ENCODE data around the gene TFPI2. TPM values are rescaled to one million over a fixed set of nuclear protein-coding genes. Genes with fewer than 3 reads are reported as not detected.

TFPI2 gene
- total RNA-seq, 1 experiment from 2014 or later, result 4.4 TPM

DNA sequence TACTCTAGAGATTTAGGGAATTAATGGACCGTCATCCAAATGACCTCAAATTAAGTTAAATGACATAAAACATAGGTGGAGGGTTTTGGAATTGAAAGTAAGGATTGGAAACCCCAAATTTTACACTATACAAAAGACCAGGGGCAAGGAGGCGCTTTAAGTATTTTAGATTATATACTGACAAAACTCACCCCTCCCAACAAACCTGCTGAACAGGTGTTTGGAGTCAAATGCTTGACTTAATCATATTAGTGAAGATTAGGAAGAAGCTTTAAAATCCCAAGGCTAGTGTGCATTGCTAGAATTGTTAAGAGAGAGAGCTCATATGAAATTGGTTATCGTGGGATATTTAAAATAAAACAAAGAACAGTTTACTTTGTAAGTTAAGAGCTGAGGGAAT lies 15.7 kb upstream of the TFPI2 start, which contains the start of gene GNGT1:
GNGT1 (plus strand) TSS at position 301 of the 400 bp plus-strand sequence. CDS start 180 bp downstream, outside the sequence.
- H2BK20ac ChIP-seq (ENCODE audit: low read depth, low read length, poor library complexity, severe bottlenecking), result no peak within 1 kb of the TSS
- no peak within 1 kb of the TSS for H3K56ac ChIP-seq (ENCODE audit: insufficient read length, low read depth, low read length)
- 0 out of 4 replicates have a peak, but pooled peaks cover 0 to 2% of the 10 kb centered on the region in 2 experiments for H3K4me1 Mint-ChIP-seq
- no peaks in the 10 kb centered on the region for H3K27me3 ChIP-seq (ENCODE audit: insufficient read depth, low read length)
- no peak within 1 kb of the TSS for H2AFZ ChIP-seq (ENCODE audit: low read length)
- no peak within 1 kb of the TSS for H3K9ac ChIP-seq (ENCODE audit: extremely low read depth, insufficient read length, low read length)
- no peak for DNase-seq
- no peak within 1 kb of the TSS for H4K91ac ChIP-seq (ENCODE audit: insufficient read length, low read depth, low read length)
- 0 out of 2 replicates have a peak, but pooled peaks cover 2% of the 10 kb centered on the region for H3K4me1 ChIP-seq (ENCODE audit: insufficient read depth, low read length)
- no peaks in the 10 kb centered on the region for H3K79me2 ChIP-seq (ENCODE audit: insufficient read depth, low read length)
- H3K4me2 ChIP-seq (ENCODE audit: insufficient read depth, insufficient read length, low read length), result no peak within 1 kb of the TSS
- H3K9me3 Mint-ChIP-seq, result no peaks in the 10 kb centered on the region
- no peak within 1 kb of the TSS for H3K4ac ChIP-seq (ENCODE audit: low read depth, low read length)
- no peak within 1 kb of the TSS for H4K5ac ChIP-seq (ENCODE audit: insufficient read length, low read depth, low read length)
- no peaks in the 10 kb centered on the region for H3K27me3 Mint-ChIP-seq (ENCODE audit: low read depth)
- H4K8ac ChIP-seq (replicated peaks; ENCODE audit: insufficient read length, low read depth, low read length), result no peak within 1 kb of the TSS
- TF ChIP-seq, protein P1, sequence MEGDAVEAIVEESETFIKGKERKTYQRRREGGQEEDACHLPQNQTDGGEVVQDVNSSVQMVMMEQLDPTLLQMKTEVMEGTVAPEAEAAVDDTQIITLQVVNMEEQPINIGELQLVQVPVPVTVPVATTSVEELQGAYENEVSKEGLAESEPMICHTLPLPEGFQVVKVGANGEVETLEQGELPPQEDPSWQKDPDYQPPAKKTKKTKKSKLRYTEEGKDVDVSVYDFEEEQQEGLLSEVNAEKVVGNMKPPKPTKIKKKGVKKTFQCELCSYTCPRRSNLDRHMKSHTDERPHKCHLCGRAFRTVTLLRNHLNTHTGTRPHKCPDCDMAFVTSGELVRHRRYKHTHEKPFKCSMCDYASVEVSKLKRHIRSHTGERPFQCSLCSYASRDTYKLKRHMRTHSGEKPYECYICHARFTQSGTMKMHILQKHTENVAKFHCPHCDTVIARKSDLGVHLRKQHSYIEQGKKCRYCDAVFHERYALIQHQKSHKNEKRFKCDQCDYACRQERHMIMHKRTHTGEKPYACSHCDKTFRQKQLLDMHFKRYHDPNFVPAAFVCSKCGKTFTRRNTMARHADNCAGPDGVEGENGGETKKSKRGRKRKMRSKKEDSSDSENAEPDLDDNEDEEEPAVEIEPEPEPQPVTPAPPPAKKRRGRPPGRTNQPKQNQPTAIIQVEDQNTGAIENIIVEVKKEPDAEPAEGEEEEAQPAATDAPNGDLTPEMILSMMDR (conservative IDR thresholded peaks at IDR 0.05), result no peak
- H2BK5ac ChIP-seq (ENCODE audit: insufficient read length, low read length), result no peak within 1 kb of the TSS
- no peak within 1 kb of the TSS for H2BK120ac ChIP-seq (ENCODE audit: low read depth, low read length, poor library complexity, severe bottlenecking)
- no CpG with 5 or more reads among the region's 3 CpGs for WGBS (ENCODE audit: extremely low coverage, insufficient read length, low lambda C conversion rate)
- H3T11ph ChIP-seq (ENCODE audit: low read length), result no peak within 1 kb of the TSS
- no peak within 1 kb of the TSS for H2BK15ac ChIP-seq (ENCODE audit: low read depth, low read length)
- H3K23ac ChIP-seq (ENCODE audit: insufficient read length, low read depth, low read length), result no peak within 1 kb of the TSS
- no peaks in the 10 kb centered on the region for H3K23me2 ChIP-seq (ENCODE audit: insufficient read length, low read depth, low read length, poor library complexity, severe bottlenecking)
- no peak within 1 kb of the TSS for H3K27ac ChIP-seq (ENCODE audit: insufficient read length, low read depth, low read length)
- H2AK5ac ChIP-seq (ENCODE audit: insufficient read length, low read length), result no peak within 1 kb of the TSS
- H2BK12ac ChIP-seq (ENCODE audit: insufficient read length, low read depth, low read length), result no peak within 1 kb of the TSS
- no peak within 1 kb of the TSS for H3K4me3 Mint-ChIP-seq
- H3K9me3 ChIP-seq (ENCODE audit: control insufficient read depth, low read depth, low read length), result no peaks in the 10 kb centered on the region
- no peak within 1 kb of the TSS for H3K27ac Mint-ChIP-seq
- H3K36me3 Mint-ChIP-seq (ENCODE audit: insufficient read depth in 1 of 3, low read depth in 3 of 3), result no peaks in the 10 kb centered on the region
- no peak within 1 kb of the TSS for H3K18ac ChIP-seq (ENCODE audit: insufficient read length, low read depth, low read length)
- H3K14ac ChIP-seq (ENCODE audit: insufficient read depth, low read length), result no peak within 1 kb of the TSS
- no peaks in the 10 kb centered on the region for H3K79me1 ChIP-seq (ENCODE audit: insufficient read depth, low read depth, low read length, poor library complexity, severe bottlenecking)
- H4K20me1 ChIP-seq (ENCODE audit: control insufficient read depth, insufficient read depth, insufficient read length), result no peaks in the 10 kb centered on the region
